ENCODE data around the gene UBR4. TPM values are rescaled to one million over a fixed set of nuclear protein-coding genes. Genes with fewer than 3 reads are reported as not detected.

UBR4 gene
- total and polyA plus RNA-seq, 10 of the 15 experiments (the other 5 are each of a cell fraction or from before 2014, with no cell fraction given) = 34.2 to 124 (median 56.2) TPM

- ATAC-seq (no peak), FAIRE-seq (no peak), DNase-seq (ENCODE audit: low read depth, low spot score) (no peak)
- H4K20me1 ChIP-seq (ENCODE audit: control insufficient read depth, insufficient read depth) = no peaks in the 10 kb centered on the region
- ChIA-PET RAD21 (ENCODE audit: unreplicated experiment) (no interaction called here), POLR2A (no interaction called here), CTCF (interaction anchor here (0.7 to 1.8 kb wide), 5 partner anchors 12 to 226 kb away, joined by 3 to 7 read pairs (median 3); no protein-coding TSS in a partner anchor), SMC1A (ENCODE audit: uncharacterized antibody, unreplicated experiment) (interaction anchor here (1.0 to 1.1 kb wide), 2 partner anchors 32 to 36 kb away, joined by 3 read pairs; no protein-coding TSS in a partner anchor)
- peaks cover 5 to 39% of the 10 kb centered on the region in 2 experiments for H3K36me3 ChIP-seq (ENCODE audit: control insufficient read depth in 2 of 2, insufficient read depth in 2 of 2, low read length in 1 of 2)
- H3K4me2 ChIP-seq (ENCODE audit: control insufficient read depth, insufficient read depth) = no peak overlapping the region
- H3K9me3 ChIP-seq (replicated peaks; ENCODE audit: control insufficient read depth, insufficient read depth, low read length) = peaks cover 3% of the 10 kb centered on the region; the same call in 1 of the 3 replicates
- BruUV-seq (replicated peaks) = no TSS peak
- TF ChIP-seq HCFC1 (IDR thresholded peaks at IDR 0.05; ENCODE audit: low read length) (no peak), NRF1 (conservative IDR thresholded peaks at IDR 0.05; ENCODE audit: low read depth, low read length) (no peak), NFYB (IDR thresholded peaks at IDR 0.05; ENCODE audit: insufficient read depth, low read depth, low read length) (no peak), CEBPB (IDR thresholded peaks at IDR 0.05; ENCODE audit: borderline replicate concordance in 1 of 2, low read depth in 2 of 2, low read length in 2 of 2) (no peak), ATF2 (IDR thresholded peaks at IDR 0.05; ENCODE audit: low read length) (no peak), SUPT20H (IDR thresholded peaks at IDR 0.05; ENCODE audit: borderline replicate concordance, control insufficient read depth, low read depth, low read length) (no peak), LARP7 (IDR thresholded peaks at IDR 0.05) (no peak), CREB1 (IDR thresholded peaks at IDR 0.05; ENCODE audit: low read depth) (no peak), IKZF2 (IDR thresholded peaks at IDR 0.05) (no peak), ESRRA (IDR thresholded peaks at IDR 0.05; ENCODE audit: low read length) (no peak), CHD1 (IDR thresholded peaks at IDR 0.05; ENCODE audit: low read depth, low read length) (no peak)
- H3K4me3 ChIP-seq = no peak overlapping the region
- 100% methylated on average over 2 of the region's 2 CpGs for WGBS (ENCODE audit: insufficient coverage, insufficient replicate concordance, low lambda C conversion rate, missing lambda C conversion rate)
- H2AFZ ChIP-seq (ENCODE audit: control insufficient read depth, low read depth, low read length) = no peak overlapping the region
- no peak overlapping the region for H3K9ac ChIP-seq (ENCODE audit: control insufficient read depth, insufficient read depth, low read length)
- no peaks in the 10 kb centered on the region for H3K27me3 ChIP-seq (replicated peaks in 1 of 2; ENCODE audit: control insufficient read depth in 2 of 2, insufficient read depth in 2 of 2, low read length in 1 of 2)
- no peak overlapping the region for H3K27ac ChIP-seq (ENCODE audit: control insufficient read depth, insufficient read depth)
- no peaks in the 10 kb centered on the region for H3K4me1 ChIP-seq (ENCODE audit: control insufficient read depth, insufficient read depth, low read length)
- in situ Hi-C loops (cut with MboI) (no loop called here), intact Hi-C loops (cut with micrococcal nuclease; ENCODE audit: unreplicated experiment) (no loop called here)
- H3K79me2 ChIP-seq (ENCODE audit: control insufficient read depth, insufficient read depth, low read length) = no peaks in the 10 kb centered on the region
Measured at GRCh38 chr1:19133360-19133759, 76.7 kb downstream of the UBR4 start.

All from GM12878 (cell line).